ENCODE results near the gene HIBADH.
A peak's percentile ranks its signal among the peaks of the same experiment; 100 is the strongest.
"Not testable (repeated sequence)": the region's sequence is repeated elsewhere in the genome, so short reads cannot be mapped to it uniquely, and the experiment has no call there.

HIBADH gene

DNA sequence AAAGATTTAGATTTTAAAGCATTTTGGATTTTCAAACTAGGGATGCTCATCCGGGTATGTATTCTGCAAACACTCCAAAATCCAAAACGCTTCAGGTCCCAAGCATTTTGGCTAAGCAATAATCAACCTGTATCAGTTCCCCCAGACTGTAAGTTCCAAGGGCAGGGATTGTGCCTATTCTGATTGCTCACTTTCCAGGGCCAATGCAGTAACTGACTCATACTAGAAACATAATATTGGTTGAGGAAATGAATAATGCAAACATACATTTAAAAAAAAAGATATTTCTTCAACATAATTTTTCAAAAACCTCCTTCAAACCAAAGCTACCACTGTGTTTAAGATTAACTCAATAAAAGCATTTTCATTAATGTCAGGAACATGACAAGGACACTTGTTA lies 69.5 kb downstream of the HIBADH start:
- no peak for DNase-seq

DNA sequence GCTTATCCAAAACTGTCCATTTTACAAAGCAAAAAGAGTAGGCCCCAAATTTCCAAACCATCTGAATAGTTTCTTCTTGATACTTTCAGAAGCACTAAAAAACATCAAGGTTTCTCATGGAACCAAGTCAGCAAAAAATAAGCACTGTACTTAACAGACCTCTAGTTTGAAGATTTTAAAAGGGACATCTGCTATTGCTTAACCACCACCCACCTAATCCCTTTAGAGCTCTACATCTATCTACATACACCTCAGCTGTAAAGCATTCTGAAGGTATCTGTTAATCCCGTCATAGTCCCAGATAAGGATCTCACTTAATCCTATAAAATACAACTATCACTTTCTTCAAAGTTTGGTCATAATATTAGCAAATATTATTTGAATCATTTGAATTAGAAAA lies 72.3 kb downstream of the HIBADH start:
- no peak for DNase-seq

DNA sequence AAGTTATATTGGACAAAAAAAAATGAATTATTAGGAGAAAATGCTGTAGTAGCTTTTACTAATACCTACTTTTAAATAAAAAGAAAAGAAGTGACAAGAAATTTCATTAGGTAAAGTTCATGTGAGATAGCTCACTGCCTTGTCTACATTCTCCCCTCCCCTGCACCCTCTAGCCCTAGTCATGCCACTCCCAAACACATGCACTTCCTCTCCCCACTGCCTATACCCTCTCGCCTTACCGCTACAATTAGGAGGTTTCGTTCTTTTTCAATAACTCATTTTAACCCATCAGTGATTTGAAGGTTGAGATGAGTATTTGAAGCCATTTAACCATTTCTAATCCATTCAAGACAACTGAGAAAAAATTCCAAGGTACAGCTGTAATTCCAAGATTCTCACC lies 75.3 kb downstream of the HIBADH start:
- DNase-seq = no peak

DNA sequence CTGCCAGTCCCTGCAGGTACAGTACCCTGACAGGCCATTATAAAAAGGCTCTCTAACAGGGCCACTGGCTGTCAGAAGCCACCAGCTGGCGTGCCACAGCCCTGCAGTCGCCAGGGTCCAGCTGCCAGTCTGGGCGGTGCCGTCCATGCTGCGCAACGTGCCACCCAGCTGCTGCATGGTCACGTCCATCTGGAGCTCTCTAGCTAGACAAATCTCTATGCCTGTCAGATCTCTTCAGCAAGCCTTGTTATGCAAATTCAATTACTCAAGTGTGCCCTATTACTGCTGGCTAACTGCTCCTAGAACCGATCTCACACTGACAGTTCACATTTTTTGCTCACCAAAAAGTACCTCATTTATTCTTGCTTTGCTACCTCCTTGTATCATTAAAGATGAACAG lies 75.9 kb downstream of the HIBADH start:
- DNase-seq = no peak

DNA sequence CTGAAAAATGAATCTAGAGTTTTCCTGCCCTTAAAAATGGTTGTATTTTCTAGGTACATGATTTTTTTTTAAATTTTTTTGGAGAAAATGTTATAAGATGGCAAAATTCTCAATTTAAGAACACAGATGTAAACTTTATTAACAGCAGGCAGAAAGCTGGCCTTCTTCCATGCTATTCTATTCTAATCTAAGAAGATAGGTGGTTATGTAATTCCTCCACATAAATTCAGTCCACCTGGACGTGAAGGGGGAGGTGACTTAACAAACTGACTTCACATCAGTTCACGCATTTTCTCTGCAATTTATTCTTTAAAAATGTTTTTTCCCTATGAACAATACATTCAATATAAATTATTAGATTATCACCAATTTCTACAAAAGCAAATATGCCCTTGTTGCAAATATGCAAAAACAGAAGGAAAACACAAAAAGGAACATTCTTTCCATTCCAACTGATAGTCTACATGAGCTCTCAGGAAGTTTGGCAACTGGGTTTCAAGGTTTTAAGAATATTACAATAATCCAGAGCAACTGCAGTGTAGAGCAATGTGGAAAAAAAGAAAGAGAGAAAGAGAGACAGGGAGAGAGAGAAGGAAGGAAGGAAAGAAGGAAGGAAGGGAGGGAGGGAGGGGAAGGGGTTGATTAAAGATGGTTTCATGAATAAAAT lies 76.8 kb downstream of the HIBADH start:
- no peak for DNase-seq

DNA sequence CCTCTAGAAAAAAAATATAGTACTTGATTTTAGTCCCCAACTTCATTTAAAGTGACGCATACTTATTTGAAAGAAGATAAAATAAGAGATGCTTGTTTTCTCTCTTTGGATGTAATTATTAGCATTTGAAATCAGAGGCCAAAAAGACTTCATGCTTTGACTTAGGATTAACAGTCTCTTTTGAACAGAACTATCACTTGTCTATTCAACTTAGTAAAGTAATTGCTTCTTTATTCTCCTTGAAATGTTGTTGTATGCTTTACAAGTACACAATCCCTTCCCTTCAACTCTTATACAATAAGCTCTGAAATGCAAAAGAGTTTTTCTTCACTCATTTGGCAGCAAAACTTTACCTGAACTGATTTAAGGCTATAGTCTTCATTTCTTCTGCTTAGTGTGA lies 80.8 kb downstream of the HIBADH start:
- DNase-seq = no peak

DNA sequence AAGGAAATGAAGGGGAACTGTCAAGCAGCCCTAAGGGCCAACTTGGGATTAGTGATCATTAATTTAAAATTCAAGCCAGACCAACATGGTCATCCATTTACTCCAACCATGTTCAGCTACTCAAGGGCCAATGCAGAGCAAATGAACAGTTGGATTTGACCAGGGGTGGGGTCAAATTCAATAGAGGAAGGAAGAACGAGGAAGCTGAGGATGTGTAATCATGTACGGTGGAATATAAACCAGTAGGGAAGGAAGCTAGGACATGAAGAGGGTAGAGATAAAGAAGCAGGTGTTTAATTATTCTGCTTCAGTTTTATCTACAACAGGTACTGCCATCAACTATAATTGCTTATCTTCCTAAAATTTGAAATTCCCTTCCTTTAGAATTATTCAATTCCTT lies 81.6 kb downstream of the HIBADH start:
- DNase-seq = peak; percentile 3 to 9

DNA sequence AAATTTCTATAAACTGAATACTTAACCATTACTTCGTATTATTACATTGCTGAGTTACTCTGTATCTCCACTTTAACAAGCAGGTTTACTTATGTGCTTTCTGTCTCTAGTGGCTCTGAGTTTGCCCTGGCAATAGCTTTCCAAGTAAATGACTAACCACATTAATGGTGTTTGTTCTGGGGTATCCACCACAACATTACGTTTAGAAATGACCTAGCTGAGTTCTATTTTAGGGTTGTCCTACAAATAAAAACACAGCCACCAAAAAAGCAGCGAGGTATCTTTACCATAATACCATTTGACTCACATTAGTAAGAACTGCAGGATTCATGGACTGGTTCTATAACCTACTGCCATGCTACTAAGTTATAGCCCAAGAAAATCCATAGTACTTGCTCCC lies 83.1 kb downstream of the HIBADH start:
- no peak for DNase-seq

DNA sequence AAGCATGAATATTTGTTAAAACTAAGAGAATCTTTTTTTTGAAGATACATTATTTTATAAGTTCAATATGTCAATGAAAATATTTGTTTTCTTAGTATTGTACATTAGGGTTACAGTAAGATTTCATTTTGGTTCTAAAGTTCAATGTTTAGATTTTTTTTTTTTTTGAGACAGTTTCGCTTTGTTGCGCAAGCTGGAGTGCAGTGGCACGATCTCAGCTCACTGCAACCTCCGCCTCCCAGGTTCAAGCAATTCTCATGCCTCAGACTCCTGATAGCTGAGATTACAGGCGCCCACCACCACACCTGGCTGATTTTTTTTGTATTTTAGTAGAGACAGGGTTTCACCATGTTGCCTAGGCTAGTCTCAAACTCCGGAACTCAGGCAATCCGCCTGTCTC lies 84.5 kb downstream of the HIBADH start:
- not testable (repeated sequence) for DNase-seq

DNA sequence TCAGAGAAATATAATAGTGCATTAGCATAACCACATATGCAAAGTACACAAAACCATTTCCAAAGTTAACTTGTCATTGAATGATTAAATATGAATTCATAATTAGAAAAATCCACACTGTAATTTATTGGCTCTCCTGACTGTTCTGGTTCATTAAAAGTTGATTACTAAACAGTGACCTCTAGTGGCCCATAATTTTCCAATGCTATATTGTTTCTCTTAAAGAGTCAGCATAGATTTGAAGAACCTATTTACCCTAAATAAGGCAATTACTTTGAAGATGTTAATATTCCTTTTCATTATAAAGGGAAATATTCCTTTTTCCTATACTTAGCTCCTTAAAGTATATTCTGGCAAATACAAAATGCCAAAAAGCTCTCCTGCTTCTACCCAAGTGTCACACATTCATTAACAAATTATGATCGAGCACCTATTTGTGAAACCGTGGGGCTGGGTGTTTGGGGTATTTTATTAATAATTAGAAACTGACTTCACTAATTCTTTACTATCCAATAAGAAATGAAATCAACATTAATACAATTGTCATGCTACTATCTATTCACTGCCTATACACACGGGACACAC lies 86.2 kb downstream of the HIBADH start:
- peak; percentile 58 to 69 for DNase-seq

DNA sequence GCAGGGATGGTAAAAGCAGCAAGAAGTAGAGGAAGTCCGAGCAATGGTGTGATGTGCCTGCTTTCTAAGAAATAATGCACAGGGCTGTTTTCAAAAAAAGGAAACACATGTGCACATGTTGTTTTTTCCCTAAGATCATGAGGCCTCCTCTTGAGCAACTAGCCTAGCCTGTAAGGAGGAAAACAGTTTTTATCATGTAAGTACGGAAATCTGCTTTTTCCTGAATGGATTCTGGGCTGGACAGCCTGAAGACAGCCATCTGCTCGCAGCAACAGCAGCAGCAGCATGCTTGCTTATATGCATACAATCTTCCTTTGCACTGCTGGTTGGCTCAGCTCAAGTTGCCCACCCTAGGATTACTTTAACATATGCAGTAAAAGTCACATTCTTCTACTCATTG lies 87.1 kb downstream of the HIBADH start:
- DNase-seq = no peak

DNA sequence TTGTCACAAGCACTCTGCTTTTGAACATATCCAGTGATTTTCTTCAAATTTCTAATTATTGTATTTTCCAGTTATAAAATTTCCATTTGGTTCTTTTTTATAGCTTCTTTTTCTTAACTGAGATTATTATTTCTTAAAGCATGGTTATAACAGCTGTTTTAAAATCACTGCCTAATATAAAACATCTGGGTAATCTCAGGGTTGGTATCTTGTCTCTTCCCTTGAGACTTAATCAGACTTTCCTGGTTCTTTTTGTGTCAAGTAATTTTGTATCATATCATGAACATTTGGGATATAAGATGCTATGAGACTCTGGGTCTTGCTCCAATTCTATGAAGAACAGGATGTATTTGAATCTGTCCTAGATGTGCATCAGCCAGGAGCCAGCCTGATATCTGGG lies 93.6 kb downstream of the HIBADH start:
- DNase-seq = no peak

DNA sequence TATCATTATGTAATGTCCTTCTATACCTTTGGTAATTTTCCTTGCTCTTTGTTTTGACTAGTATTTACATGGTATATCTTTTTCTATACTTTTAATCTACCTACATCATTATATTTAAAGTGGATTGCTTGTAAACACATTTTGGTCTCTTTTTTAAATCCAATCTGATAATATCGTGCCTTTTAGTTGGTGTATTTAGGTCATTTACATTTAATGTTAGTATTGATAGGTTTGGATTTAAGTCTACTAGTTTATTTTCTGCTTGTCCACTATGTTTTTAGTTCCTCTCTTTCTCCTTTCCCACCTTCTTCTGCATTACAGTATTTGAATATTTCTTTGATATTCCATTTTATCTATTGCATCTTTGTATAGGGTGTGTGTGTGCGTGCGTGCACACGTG lies 95.4 kb downstream of the HIBADH start:
- no peak for DNase-seq

DNA sequence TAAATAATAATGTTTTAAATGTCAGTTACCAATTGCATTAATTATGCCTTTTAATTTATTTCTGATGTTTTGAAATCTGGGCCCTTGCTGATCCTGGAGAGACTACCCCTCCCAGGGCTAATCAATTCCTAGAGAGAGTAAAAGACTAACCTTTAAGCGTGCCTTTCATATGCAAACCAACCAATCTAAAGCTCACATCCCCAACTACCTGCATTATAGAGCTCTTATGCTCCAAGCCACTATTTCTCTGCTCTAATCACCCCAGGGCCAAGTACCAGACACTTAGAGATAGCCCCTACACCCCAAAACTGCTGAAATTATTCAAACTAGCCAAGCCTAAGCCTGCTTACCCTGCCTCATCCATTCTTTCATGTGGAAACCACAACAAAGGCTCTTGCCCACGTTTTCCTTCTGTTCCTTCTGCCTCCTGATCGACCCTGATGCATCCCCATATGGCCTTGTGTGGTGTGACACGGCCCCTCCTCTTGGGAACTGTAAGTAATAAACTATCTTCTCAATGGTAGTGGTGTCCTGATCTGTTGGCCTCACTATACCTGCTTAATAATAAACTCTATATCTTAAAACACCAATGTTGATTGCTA lies 97.7 kb downstream of the HIBADH start:
- no peak for DNase-seq

DNA sequence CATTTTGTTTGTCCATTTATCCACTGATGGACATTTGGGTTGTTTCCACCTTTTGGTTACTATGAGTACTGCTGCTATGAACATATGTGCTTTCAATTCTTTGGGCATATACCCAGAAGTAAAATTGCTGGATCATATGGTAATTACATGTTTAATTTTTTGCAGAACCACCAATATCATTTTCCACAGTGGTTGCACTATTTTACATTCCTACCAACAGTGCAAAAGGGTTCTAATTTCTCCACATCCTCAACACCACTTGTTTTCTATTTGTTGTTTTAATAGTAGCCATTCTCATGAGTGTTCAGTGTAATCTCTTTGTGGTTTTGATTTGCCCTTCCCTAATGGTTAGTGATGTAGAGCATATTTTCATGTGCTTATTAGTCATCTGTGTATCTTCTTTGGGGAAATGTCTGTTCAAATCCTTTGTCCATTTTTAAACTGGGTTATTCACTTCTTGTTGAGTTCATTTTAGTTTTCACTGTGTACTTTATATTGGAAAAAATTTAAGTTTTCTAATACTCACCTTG lies 101.9 kb downstream of the HIBADH start:
- DNase-seq = no peak

DNA sequence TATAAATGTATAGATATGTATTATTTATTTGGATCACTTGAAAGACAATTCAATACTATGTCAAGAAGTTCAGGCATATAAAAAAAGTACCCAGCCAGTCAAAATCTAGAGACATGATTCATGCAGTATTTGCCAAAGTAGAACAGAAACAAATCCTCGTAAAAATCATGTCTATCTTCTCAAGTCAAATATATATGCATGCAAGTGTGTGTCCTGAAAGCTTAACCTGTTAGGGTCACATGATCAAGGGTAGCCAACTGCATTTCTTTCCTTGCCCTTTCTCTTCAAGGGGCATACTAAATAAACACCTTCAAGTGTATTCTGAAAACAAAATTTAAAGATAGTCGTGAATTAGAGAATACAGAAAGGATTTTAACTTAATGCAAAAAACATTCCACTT lies 107.0 kb downstream of the HIBADH start:
- no peak for DNase-seq

DNA sequence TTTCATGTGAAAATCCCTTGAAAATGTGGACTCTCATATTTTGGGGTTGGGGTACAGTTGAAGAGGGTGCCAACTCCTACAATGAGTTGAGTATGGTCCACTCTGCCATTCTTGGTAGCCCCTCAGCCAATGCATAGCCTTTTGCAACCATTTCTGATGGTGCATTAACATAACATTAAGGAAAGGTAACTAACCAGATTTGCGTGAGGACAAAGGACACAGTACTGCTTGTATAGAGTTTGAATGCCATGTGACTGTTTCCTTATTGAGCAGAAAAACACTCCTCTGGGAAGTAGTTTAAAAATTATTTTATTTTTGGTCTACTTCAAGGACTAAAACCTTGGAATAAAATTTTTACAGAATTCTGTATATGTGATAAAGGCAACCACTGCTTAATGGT lies 107.9 kb downstream of the HIBADH start:
- DNase-seq = no peak

DNA sequence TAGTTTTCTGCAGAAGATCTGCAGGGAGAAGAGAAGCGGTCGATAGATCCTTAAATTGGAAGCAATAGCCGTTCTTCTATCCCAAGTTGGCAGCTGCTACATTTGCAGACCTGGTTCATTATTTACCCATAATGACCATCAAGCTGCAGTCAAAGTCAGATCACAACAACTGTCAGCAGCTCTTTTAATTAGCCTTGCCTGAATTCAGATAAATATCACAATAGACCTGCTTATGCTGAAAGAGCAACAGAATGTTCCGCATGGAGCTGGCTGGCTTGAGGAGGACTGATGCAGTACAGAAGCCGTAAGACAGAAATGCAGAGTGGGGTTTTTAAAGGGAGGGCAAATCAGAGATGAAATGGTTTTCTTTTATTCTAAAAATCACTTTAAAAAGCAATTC lies 109.4 kb downstream of the HIBADH start:
- DNase-seq = no peak

DNA sequence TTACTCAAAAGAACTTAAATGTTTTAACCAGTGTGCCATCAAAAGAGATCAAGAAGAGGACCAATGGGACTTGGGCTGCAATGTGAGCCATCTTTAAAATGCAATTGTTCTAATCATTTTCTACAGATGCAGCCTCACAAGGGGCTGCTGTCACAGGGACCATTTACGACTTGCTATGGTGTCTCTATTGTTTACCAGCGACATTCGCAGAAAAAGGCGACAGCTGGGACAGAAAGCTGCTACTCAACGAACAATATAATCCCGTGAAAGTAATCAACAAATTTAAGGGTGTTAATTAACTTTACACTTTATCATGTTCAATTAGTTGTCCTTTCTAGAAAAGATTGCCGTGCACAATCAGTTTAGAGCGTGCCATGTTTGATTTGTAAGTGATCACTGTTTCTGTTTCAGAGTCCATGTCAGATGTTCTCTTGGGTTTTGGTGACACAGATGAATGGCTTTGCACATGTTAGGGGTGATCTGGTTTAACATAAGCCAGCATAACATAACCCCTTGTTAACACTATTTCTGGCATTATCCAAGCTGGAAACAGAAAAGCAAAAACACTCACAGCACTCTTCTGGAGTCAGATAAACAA lies 110.8 kb downstream of the HIBADH start:
- DNase-seq = no peak

DNA sequence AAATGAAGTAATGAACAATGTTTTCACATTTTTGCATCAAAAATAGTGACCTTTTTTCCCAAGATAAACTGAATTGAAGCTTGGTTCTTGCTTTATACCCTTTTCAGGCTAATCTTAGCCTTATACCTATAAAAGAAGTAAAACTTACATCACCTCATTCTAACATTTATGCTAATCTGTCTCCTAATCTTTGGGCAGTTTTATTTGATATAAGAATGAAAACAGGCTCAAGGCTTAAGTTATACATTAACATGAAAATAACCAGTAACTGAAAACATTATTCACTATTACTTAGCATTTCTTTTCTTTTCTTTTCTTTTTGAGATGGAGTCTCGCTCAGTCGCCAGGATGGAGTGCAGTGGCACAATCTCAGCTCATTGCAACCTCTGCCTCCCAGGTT lies 113.1 kb downstream of the HIBADH start:
- DNase-seq = no peak

DNA sequence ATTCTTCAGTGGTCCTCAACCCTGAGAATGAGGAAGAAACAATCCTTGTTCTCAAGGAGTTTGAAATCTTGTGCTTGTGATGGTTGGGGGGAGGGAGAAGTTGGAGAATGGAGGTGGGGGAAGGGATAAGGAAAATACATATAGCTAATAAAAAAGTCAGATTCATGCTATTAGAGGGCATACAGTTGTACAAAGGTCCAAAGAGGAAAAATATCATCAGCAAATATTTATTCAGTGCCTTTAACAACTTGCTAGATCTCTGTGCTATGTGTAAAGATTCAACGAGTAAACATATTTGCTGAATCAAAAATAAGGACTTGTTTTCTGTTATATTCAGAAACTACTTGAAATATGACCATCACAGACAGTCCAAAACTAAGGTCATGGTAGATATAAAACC lies 114.4 kb downstream of the HIBADH start:
- DNase-seq = no peak

DNA sequence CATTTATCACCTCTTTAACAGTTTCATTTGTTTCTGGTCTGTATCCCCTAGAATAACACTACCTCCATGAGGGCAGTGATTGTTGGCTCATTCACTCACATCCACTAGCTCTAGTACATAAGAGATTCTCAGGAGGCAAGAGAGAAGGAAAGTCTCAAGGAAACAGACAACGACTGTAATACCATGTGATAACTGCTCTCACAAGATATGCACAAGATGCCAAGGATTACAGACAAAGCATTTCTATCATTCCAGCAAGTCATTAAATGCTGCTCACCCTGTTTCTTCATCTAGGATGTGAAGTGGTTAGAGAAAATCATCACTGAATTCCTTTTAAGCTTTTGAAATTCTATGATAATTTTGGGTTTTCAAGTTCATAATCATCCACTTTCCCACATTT lies 115.3 kb downstream of the HIBADH start:
- DNase-seq = no peak

DNA sequence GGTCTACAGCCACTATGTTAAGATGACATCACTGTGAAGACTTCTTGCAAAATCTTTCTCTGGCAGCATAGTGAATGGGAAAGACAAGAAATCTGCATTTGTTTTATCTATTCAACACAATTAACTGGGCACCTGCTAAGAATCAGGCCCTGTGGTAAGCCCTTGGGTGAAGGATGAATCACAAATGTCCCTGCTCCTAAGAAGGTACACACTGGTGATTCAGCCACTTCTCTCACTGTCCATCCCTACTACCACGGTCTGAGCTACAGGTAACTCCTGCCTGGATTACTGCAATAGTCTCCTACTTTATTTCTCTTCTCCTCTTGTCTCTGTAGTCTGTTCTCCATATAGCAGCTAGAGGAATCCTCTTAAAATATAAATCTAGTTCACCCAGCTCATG lies 116.1 kb downstream of the HIBADH start:
- DNase-seq = no peak

DNA sequence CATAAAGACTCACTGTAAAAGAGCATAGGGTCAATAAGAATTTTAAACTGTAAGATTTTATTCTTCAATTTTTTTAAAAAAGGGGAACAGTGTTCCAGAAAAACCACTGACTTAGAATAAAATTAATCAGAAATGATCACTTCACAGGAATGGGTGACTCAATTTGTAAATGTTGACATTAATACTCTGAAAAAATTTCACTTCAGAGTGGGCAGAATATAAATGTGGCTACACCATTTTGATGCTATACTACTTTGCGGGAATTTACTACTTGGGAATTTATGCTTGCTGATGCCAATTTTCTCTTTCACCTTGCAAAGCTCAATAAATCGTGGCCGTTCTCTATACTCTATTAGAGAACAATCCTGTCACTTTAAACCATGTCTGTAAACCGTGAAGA lies 126.9 kb downstream of the HIBADH start:
- no peak for DNase-seq

Data from AML-193 (cell line).